K562 (cell line): ENCODE measurements around the gene C17orf78.

Experiments
- FOXM1 ChIP-seq, 2 experiments: fragments of 450-650 bp in 1 of 2; sonication (generic) in 1 of 2; formaldehyde crosslinking in 1 of 2; IDR thresholded peaks; 2 replicates each; pipeline versions ENCODE4 v1.6.1 to v1.9.0; 2017 to 2022; ENCODE audit warnings: low read depth in 2 of 2, mild to moderate bottlenecking in 2 of 2, missing genetic modification reagents in 1 of 2, moderate library complexity in 1 of 2
- TF ChIP-seq, protein P1 (sequence below), 3 experiments: IDR thresholded peaks in 2 of 3; conservative IDR thresholded peaks in 1 of 3; 2 replicates each; pipeline ENCODE4 v1.5.1; 2011 to 2012; ENCODE audit warnings: low read length in 3 of 3, mild to moderate bottlenecking in 3 of 3, control low read depth in 2 of 3, improper control_type of control experiment in 1 of 3, inconsistent platforms in 1 of 3, low read depth in 1 of 3, mixed read lengths in 1 of 3, moderate library complexity in 1 of 3; ENCODE audit not compliant: insufficient read depth in 2 of 3

DNA sequence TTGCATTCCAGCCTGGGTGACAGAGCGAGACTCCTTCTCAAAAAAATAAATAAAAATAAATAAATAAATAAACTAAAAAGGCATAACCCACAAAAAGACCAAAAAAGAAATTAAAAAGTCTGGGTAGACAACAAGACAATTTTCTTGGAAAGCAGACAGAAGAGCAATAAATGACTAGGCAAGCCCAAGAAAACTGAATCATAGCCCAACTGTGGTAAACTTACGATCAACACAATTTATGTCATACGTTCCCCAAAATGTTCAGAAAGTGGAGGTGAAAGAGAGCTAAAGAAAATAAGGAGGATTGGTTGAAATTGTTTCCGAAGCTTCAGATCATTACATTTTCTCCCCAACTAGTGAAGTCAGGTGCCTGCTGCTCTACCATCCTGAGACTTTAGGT lies 31.3 kb upstream of the C17orf78 start:
- no peak for TF ChIP-seq FOXM1 (IDR thresholded peaks at IDR 0.05; ENCODE audit: low read depth)
- no peak for TF ChIP-seq FOXM1 (CRISPR knock-in tag; IDR thresholded peaks at IDR 0.05; ENCODE audit: low read depth)
- TF ChIP-seq, protein P1, sequence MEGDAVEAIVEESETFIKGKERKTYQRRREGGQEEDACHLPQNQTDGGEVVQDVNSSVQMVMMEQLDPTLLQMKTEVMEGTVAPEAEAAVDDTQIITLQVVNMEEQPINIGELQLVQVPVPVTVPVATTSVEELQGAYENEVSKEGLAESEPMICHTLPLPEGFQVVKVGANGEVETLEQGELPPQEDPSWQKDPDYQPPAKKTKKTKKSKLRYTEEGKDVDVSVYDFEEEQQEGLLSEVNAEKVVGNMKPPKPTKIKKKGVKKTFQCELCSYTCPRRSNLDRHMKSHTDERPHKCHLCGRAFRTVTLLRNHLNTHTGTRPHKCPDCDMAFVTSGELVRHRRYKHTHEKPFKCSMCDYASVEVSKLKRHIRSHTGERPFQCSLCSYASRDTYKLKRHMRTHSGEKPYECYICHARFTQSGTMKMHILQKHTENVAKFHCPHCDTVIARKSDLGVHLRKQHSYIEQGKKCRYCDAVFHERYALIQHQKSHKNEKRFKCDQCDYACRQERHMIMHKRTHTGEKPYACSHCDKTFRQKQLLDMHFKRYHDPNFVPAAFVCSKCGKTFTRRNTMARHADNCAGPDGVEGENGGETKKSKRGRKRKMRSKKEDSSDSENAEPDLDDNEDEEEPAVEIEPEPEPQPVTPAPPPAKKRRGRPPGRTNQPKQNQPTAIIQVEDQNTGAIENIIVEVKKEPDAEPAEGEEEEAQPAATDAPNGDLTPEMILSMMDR (IDR thresholded peaks at IDR 0.05 in 2 of 3, conservative IDR thresholded peaks at IDR 0.05 in 1 of 3; ENCODE audit: insufficient read depth in 2 of 3, low read depth in 1 of 3, low read length in 3 of 3), result no peak
